ENCODE measurements around the gene ZSCAN21.

The ZSCAN21 gene

GRCh38 chr7:100024020-100024619, 25.5 kb upstream of the ZSCAN21 start:
- no peak for DNase-seq (ENCODE audit: low read depth, low spot score)
- H3K27ac ChIP-seq: peak overlapping the region; percentile 94

- DNase-seq (ENCODE audit: low read depth, low spot score): no peak
- H3K27ac ChIP-seq: peak overlapping the region; percentile 94
Observed at GRCh38 chr7:100027197-100027596, 22.4 kb upstream of the ZSCAN21 start.

GRCh38 chr7:100029596-100029995, 20.0 kb upstream of the ZSCAN21 start:
- H3K27ac ChIP-seq: peak overlapping the region; percentile 94
- DNase-seq (ENCODE audit: low read depth, low spot score): no peak

- DNase-seq (ENCODE audit: low read depth, low spot score): no peak
- no peak overlapping the region for H3K27ac ChIP-seq
Observed at GRCh38 chr7:100033526-100033925, 16.0 kb upstream of the ZSCAN21 start.

- no peak for DNase-seq (ENCODE audit: low read depth, low spot score)
- no peak overlapping the region for H3K27ac ChIP-seq
Observed at GRCh38 chr7:100034871-100035510, 14.6 kb upstream of the ZSCAN21 start.

- no peak for DNase-seq (ENCODE audit: low read depth, low spot score)
- no peak overlapping the region for H3K27ac ChIP-seq
Observed at GRCh38 chr7:100035876-100036275, 13.7 kb upstream of the ZSCAN21 start.

GRCh38 chr7:100038326-100038725, 11.2 kb upstream of the ZSCAN21 start:
- no peak overlapping the region for H3K27ac ChIP-seq
- no peak for DNase-seq (ENCODE audit: low read depth, low spot score)

- no peak overlapping the region for H3K27ac ChIP-seq
- no peak for DNase-seq (ENCODE audit: low read depth, low spot score)
Observed at GRCh38 chr7:100040575-100040974, 9.0 kb upstream of the ZSCAN21 start.

- no peak overlapping the region for H3K27ac ChIP-seq
- no peak for DNase-seq (ENCODE audit: low read depth, low spot score)
Observed at GRCh38 chr7:100044718-100045117, 4.9 kb upstream of the ZSCAN21 start.

- H3K27ac ChIP-seq: no peak overlapping the region
- DNase-seq (ENCODE audit: low read depth, low spot score): no peak
Observed at GRCh38 chr7:100048680-100049079, 894 bp upstream of the ZSCAN21 start.

GRCh38 chr7:100051611-100052010, 2.0 kb downstream of the ZSCAN21 start:
- no peak overlapping the region for H3K27ac ChIP-seq
- DNase-seq (ENCODE audit: low read depth, low spot score): no peak

GRCh38 chr7:100053215-100053614, 3.6 kb downstream of the ZSCAN21 start:
- no peak overlapping the region for H3K27ac ChIP-seq
- peak; percentile 67 for DNase-seq (ENCODE audit: low read depth, low spot score)

GRCh38 chr7:100057006-100057405, 7.4 kb downstream of the ZSCAN21 start:
- DNase-seq (ENCODE audit: low read depth, low spot score): no peak
- H3K27ac ChIP-seq: no peak overlapping the region

- DNase-seq (ENCODE audit: low read depth, low spot score): no peak
- H3K27ac ChIP-seq: no peak overlapping the region
Observed at GRCh38 chr7:100059251-100059739, 9.7 kb downstream of the ZSCAN21 start.

GRCh38 chr7:100061518-100062193, 12.1 kb downstream of the ZSCAN21 start:
- no peak for DNase-seq (ENCODE audit: low read depth, low spot score)
- no peak overlapping the region for H3K27ac ChIP-seq

GRCh38 chr7:100063376-100063775, 13.8 kb downstream of the ZSCAN21 start:
- H3K27ac ChIP-seq: no peak overlapping the region
- no peak for DNase-seq (ENCODE audit: low read depth, low spot score)

GRCh38 chr7:100064162-100064561, 14.6 kb downstream of the ZSCAN21 start:
- H3K27ac ChIP-seq: no peak overlapping the region
- no peak for DNase-seq (ENCODE audit: low read depth, low spot score)

- DNase-seq (ENCODE audit: low read depth, low spot score): no peak
- no peak overlapping the region for H3K27ac ChIP-seq
Observed at GRCh38 chr7:100065452-100066186, 16.0 kb downstream of the ZSCAN21 start.

- no peak overlapping the region for H3K27ac ChIP-seq
- no peak for DNase-seq (ENCODE audit: low read depth, low spot score)
Observed at GRCh38 chr7:100066953-100067352, 17.4 kb downstream of the ZSCAN21 start.

- DNase-seq (ENCODE audit: low read depth, low spot score): no peak
- no peak overlapping the region for H3K27ac ChIP-seq
Observed at GRCh38 chr7:100069991-100070390, 20.4 kb downstream of the ZSCAN21 start.

Measured in epithelial cell of prostate (primary cell).